ENCODE measurements around the gene OPN5.

DNA sequence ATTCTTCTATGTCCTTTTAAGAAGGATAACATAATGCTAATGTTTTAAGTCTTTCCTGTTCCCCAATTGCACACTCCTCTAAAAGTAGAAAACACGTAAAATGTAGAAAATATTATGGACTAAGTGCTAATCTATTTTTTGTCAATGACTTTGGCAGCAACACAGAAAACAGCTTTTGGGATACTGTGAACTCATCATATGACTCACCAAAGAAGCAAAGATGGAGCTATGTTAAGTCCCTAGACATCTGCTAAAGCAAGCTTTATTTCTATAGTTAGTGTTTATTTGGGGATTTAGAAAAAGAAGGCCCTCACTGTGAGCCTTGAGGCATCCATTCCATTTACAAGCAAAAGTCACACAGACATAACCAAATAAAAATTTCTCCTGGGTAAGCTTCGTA, 23.0 kb downstream of the OPN5 start:
- TF ChIP-seq POLR2A (IDR thresholded peaks at IDR 0.05): no peak
- no peak for TF ChIP-seq CTCF (IDR thresholded peaks at IDR 0.05)
